Stimulated activated naive B cell treated with anti-CD40 and anti-IgM and Interleukin-4, amounts not matched to agents 10 μg/mL and 1 μg/mL and 100 μg/mL, for 72 hours (primary cell): ENCODE measurements around the gene DAGLB.
"Not testable (repeated sequence)": the region's sequence is repeated elsewhere in the genome, so short reads cannot be mapped to it uniquely, and the experiment has no call there.

Experiments used
- ATAC-seq, 2 donors: fragments of 150-1000 bp; cut with Tn5 transposase; replicated peaks; 2 replicates each; pipeline ENCODE4 v1.10.0; 2021; ENCODE audit warnings: moderate library complexity in 1 of 2
- DNase-seq: peaks from one replicate; pipeline ENCODE4 v3.0.0; 2021
- H3K27ac Mint-ChIP-seq: one replicate; pipeline ENCODE4 v1.8.0; 2022; ENCODE audit warnings: mild to moderate bottlenecking, mixed read lengths
- H3K27me3 Mint-ChIP-seq, 2 donors: one replicate each; pipeline ENCODE4 v1.8.0; 2022; ENCODE audit warnings: mixed read lengths in 2 of 2
- H3K36me3 Mint-ChIP-seq, 2 donors: one replicate each; pipeline ENCODE4 v1.8.0; 2022; ENCODE audit warnings: mixed read lengths in 2 of 2, mild to moderate bottlenecking in 1 of 2
- H3K4me1 Mint-ChIP-seq, 2 donors: one replicate each; pipeline ENCODE4 v1.8.0; 2022; ENCODE audit warnings: mixed read lengths in 2 of 2, mild to moderate bottlenecking in 1 of 2
- H3K4me3 Mint-ChIP-seq, 2 donors: one replicate each; pipeline ENCODE4 v1.8.0; 2022; ENCODE audit warnings: mild to moderate bottlenecking in 2 of 2, mixed read lengths in 2 of 2, moderate library complexity in 1 of 2
- H3K9me3 Mint-ChIP-seq, 2 donors: one replicate each; pipeline ENCODE4 v1.8.0; 2022; ENCODE audit warnings: mixed read lengths in 2 of 2, mild to moderate bottlenecking in 1 of 2

Gene DAGLB

GRCh38 chr7:6478186-6478585 is 30.4 kb upstream of the DAGLB start:
- no peak for ATAC-seq
- peaks cover 4 to 43% of the 10 kb centered on the region in 2 donors for H3K36me3 Mint-ChIP-seq
- H3K4me1 Mint-ChIP-seq: peaks cover 33 to 62% of the 10 kb centered on the region in 2 donors

GRCh38 chr7:6477318-6477660 is 29.5 kb upstream of the DAGLB start:
- peaks cover 4 to 46% of the 10 kb centered on the region in 2 donors for H3K36me3 Mint-ChIP-seq
- ATAC-seq (no peak), DNase-seq (no peak)
- peaks cover 30 to 62% of the 10 kb centered on the region in 2 donors for H3K4me1 Mint-ChIP-seq
- no peaks in the 10 kb centered on the region for H3K27me3 Mint-ChIP-seq
- H3K27ac Mint-ChIP-seq: no peak overlapping the region
- H3K9me3 Mint-ChIP-seq: no peaks in the 10 kb centered on the region
- no peak overlapping the region for H3K4me3 Mint-ChIP-seq

More at GRCh38 chr7:6478186-6478585, 30.4 kb upstream of the DAGLB start:
- Mint-ChIP-seq H3K27ac (no peak overlapping the region), H3K4me3 (no peak overlapping the region), H3K27me3 (no peaks in the 10 kb centered on the region), H3K9me3 (no peaks in the 10 kb centered on the region)
- no peak for DNase-seq

DNA sequence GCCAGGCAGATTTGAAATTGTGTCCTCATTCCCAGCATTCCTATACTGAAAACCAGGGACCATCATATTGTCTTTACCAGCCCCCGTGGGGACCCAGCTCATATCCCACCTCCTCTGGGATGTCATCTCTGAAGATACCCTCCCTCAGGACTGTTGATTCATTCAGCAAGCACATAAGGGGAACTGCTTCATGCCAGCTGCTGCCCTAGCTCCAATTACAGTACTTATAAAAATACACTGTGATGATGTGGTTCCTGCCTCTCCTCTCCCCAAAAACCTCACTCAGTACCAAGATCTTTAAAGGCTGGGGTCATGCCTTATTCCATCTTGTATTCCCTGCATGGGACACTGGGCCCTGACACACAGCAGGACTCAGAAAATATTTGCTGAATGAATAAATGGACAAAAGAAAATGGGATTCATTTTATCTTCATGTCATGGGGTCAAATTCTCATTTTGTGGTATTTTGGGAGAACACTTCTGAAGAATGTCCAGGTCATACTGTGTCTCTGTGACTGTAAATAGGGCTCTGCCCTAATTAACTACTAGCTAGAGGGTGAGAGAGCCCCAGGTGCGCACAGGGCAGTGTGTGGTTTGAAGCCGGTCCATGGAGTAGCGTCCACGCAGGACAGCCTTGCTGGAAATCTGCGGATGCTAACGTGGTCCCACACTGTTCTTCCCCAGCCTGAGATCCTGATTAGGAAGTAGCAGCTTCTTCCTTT is 29.0 kb upstream of the DAGLB start:
- peak; percentile 89 for ATAC-seq
- peaks cover 7 to 50% of the 10 kb centered on the region in 2 donors for H3K36me3 Mint-ChIP-seq

DNA sequence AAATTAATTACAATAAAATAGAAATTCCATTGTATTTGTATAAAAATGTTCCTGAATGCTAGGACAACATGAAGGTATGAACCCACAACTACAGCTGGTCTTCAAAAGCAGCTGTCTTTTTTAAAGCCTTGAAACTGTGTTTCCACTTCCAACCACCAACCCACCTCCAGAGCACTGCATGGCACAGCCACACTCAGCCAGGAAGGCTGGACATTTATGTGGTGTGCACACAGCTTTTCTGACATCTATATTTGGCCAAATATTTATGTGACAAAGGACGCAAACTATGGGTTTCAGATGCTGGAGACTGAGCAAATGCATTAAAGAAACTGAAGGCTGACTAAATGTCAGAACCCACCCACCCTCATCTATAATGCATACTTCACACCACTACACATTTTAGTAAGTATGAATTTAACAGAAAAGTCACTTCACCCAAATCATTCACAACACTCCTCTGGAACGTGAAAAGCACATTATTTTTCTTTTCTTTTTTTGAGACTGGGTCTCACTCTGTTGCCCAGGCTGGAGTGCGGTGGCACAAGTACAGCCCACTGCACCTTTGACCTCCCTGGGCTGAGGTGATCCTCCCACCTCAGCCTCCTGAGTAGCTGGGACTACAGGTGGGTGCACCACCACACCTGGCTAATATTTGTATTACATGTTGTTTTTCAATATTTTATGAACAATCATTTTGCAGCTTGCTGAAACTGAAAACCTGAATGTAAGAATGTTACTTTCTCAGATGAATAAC is 27.9 kb upstream of the DAGLB start:
- ATAC-seq: no peak
- Mint-ChIP-seq H3K4me1 (peaks cover 30 to 54% of the 10 kb centered on the region in 2 donors), H3K36me3 (peaks cover 7 to 47% of the 10 kb centered on the region in 2 donors), H3K4me3 (no peak overlapping the region), H3K9me3 (no peaks in the 10 kb centered on the region), H3K27me3 (no peaks in the 10 kb centered on the region), H3K27ac (peak overlapping the region; percentile 63)
- DNase-seq: no peak

More for the DNA sequence above, 29.0 kb upstream of the DAGLB start:
- no peaks in the 10 kb centered on the region for H3K9me3 Mint-ChIP-seq
- no peaks in the 10 kb centered on the region for H3K27me3 Mint-ChIP-seq
- H3K27ac Mint-ChIP-seq: no peak overlapping the region
- no peak for DNase-seq
- H3K4me1 Mint-ChIP-seq: peaks cover 30 to 62% of the 10 kb centered on the region in 2 donors
- peak overlapping the region in 1 of 2 donors; percentile 41 for H3K4me3 Mint-ChIP-seq

DNA sequence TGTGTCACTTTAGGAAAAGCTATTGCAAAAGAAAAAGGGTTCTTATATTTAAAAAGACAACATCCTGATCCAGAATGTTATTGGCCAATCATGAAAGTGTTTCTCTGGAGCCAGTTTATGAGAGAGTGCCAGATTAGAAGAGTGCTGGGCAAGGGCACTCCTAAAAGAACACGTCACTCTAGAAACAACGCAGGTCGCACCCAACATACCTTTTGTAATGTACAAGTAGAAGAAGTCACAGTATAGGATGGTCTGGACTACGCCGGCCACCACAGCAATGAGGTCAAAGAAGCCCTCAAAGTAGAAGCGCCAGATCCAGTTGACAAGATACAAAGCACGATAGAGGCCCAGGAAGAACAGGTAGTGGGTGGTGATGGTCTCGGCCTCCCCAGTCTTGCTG is 18.1 kb upstream of the DAGLB start:
- Mint-ChIP-seq H3K9me3 (peaks cover 0 to 4% of the 10 kb centered on the region in 2 donors), H3K27me3 (no peaks in the 10 kb centered on the region), H3K36me3 (peaks cover 45 to 55% of the 10 kb centered on the region in 2 donors), H3K27ac (no peak overlapping the region), H3K4me3 (no peak overlapping the region), H3K4me1 (peaks cover 0 to 5% of the 10 kb centered on the region in 2 donors)
- DNase-seq (no peak), ATAC-seq (no peak)

- not testable (repeated sequence) for DNase-seq, H3K27ac Mint-ChIP-seq, H3K4me3 Mint-ChIP-seq, ATAC-seq, H3K9me3 Mint-ChIP-seq, H3K27me3 Mint-ChIP-seq, H3K4me1 Mint-ChIP-seq
- H3K36me3 Mint-ChIP-seq: peaks cover 34 to 39% of the 10 kb centered on the region in 2 donors
These were observed 15.9 kb upstream of the DAGLB start for GRCh38 chr7:6463609-6464008.

DNA sequence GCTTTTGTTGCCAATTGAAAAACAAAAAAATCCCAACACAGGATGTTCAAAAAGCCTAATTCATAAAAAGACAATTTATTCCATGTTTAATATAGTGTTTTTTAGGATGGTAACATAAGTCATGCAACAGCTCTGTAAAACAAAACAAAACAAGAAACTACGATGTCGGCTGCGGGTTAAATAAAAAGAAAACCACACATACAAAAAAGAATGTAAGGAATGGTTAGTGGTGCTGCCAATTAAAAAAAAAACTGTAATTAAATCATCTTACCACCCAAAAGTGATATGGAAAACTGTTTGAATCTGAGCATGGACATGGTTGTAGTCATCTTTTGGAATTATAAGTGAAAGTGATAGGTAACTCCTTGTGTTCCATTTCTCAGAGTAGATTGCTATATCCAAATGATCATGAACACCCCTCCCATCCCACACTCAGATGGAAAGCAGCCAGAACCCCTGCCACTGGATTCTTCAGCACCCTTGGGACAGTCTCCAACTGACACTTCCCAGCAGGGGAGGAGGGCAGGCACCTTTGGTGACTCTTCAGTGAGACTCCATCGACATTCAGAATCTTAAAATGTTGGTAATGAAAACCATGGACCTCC is 14.3 kb upstream of the DAGLB start:
- no peak overlapping the region for H3K4me3 Mint-ChIP-seq
- peaks cover 0 to 2% of the 10 kb centered on the region in 2 donors for H3K9me3 Mint-ChIP-seq
- H3K4me1 Mint-ChIP-seq: peaks cover 0 to 5% of the 10 kb centered on the region in 2 donors
- DNase-seq (no peak), ATAC-seq (no peak)
- no peak overlapping the region for H3K27ac Mint-ChIP-seq
- peaks cover 21 to 23% of the 10 kb centered on the region in 2 donors for H3K36me3 Mint-ChIP-seq
- no peaks in the 10 kb centered on the region for H3K27me3 Mint-ChIP-seq

GRCh38 chr7:6460990-6461584 is 13.3 kb upstream of the DAGLB start:
- ATAC-seq: no peak
- Mint-ChIP-seq H3K4me3 (no peak overlapping the region), H3K27me3 (no peaks in the 10 kb centered on the region), H3K9me3 (no peaks in the 10 kb centered on the region), H3K27ac (peak overlapping the region; percentile 75), H3K4me1 (peaks cover 0 to 5% of the 10 kb centered on the region in 2 donors), H3K36me3 (peaks cover 14% of the 10 kb centered on the region in 2 donors)
- DNase-seq: no peak

- ATAC-seq: no peak
- Mint-ChIP-seq H3K4me1 (peaks cover 0 to 5% of the 10 kb centered on the region in 2 donors), H3K27me3 (no peaks in the 10 kb centered on the region), H3K36me3 (peaks cover 6 to 7% of the 10 kb centered on the region in 2 donors), H3K9me3 (no peaks in the 10 kb centered on the region), H3K27ac (no peak overlapping the region), H3K4me3 (no peak overlapping the region)
- no peak for DNase-seq
These were observed 12.5 kb upstream of the DAGLB start for GRCh38 chr7:6460303-6460702.

- not testable (repeated sequence) for DNase-seq
These were observed 10.9 kb upstream of the DAGLB start for GRCh38 chr7:6458676-6459075.

GRCh38 chr7:6453734-6454133 is 6.0 kb upstream of the DAGLB start:
- DNase-seq (no peak), ATAC-seq (no peak)
- Mint-ChIP-seq H3K36me3 (no peaks in the 10 kb centered on the region), H3K4me3 (no peak overlapping the region), H3K4me1 (peaks cover 2 to 6% of the 10 kb centered on the region in 2 donors), H3K27me3 (no peaks in the 10 kb centered on the region), H3K27ac (no peak overlapping the region), H3K9me3 (no peaks in the 10 kb centered on the region)

More at GRCh38 chr7:6458676-6459075, 10.9 kb upstream of the DAGLB start:
- ATAC-seq, H3K27me3 Mint-ChIP-seq, H3K4me1 Mint-ChIP-seq, H3K9me3 Mint-ChIP-seq, H3K27ac Mint-ChIP-seq, H3K4me3 Mint-ChIP-seq, H3K36me3 Mint-ChIP-seq: not testable (repeated sequence)

DNA sequence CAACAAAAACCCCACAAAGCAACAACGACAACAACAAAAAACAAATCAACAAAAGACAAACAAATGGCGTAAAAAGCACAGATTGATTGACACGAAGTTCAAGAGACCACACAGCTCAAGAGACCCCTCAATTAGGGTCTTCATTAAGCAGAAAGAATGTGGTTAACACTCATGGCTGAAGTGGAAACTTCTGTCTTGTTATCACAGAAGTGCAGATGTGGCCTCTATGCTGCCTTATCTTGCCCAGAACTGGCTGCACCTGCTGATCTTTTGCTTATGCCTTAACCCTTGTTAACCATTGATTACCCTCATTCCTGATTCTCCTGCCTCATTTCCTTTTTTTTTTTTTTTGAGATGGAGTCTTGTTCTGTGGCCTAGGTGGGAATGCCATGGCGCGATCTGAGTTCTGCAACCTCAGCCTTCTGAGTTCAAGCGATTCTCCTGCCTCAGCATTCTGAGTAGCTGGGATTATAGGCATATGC is 3.5 kb upstream of the DAGLB start:
- Mint-ChIP-seq H3K4me3 (no peak overlapping the region), H3K27ac (no peak overlapping the region), H3K4me1 (peaks cover 5 to 14% of the 10 kb centered on the region in 2 donors), H3K27me3 (no peaks in the 10 kb centered on the region), H3K9me3 (no peaks in the 10 kb centered on the region), H3K36me3 (peaks cover 3 to 5% of the 10 kb centered on the region in 2 donors)
- DNase-seq (no peak), ATAC-seq (no peak)

- not testable (repeated sequence) for H3K27me3 Mint-ChIP-seq, ATAC-seq, H3K4me3 Mint-ChIP-seq, H3K27ac Mint-ChIP-seq, H3K9me3 Mint-ChIP-seq, H3K36me3 Mint-ChIP-seq, DNase-seq
- H3K4me1 Mint-ChIP-seq: peaks cover 7 to 20% of the 10 kb centered on the region in 2 donors
These were observed 2.8 kb upstream of the DAGLB start for GRCh38 chr7:6450591-6450990.

- H3K9me3 Mint-ChIP-seq, H3K27me3 Mint-ChIP-seq, H3K4me3 Mint-ChIP-seq, DNase-seq, ATAC-seq, H3K27ac Mint-ChIP-seq: not testable (repeated sequence)
- Mint-ChIP-seq H3K4me1 (peaks cover 10 to 27% of the 10 kb centered on the region in 2 donors), H3K36me3 (peaks cover 7 to 15% of the 10 kb centered on the region in 2 donors)
These were observed 2.1 kb upstream of the DAGLB start for GRCh38 chr7:6449884-6450283.
